CD4-positive, alpha-beta T cell treated with Interleukin-15 for 4 hours (primary cell): ENCODE data around the gene MTMR3.

Experiments used
- DNase-seq: peaks from one replicate; pipeline ENCODE4 v3.0.0-alpha.2; 2020; ENCODE audit warnings: low spot score

Gene MTMR3

DNA sequence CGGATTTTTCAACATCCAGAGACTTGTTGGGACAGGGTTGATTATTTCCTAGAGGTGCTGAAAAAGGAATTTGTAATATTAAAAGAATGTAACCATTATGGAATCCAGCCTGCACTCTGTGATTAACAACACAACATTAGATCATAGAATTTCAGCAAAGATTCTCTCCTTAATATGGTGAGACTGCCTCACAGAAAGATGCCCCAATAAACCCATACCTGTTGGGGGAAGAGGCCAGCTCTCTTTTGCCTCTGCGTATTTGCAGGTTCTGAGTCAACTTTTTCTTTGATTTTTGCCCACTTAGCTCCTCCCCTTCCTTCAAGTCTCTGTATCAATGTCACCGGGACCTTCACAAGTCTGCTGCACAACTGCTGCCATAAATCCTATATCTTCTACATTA is 12.4 kb upstream of the MTMR3 start:
- DNase-seq = peak; percentile 6

DNA sequence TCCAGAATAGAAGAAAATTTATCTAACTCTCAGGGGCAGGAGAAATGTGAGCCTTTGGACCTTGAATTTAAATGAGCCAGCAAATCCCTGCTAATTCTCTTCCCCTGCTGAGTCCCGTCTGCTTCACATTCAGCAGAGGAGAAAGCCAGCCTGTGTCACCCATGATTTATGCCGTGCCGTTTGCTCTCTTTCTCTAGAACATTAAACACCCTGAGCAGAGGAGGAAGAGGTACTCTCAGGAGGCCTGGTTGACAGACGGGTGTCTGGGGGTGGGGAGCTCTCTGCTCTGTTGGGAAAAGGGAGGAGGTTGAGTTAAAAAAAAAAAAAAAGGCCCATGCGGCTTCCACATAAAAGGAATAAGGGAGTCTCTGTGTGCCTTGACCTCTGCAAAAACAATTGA is 11.3 kb upstream of the MTMR3 start:
- DNase-seq = no peak

DNA sequence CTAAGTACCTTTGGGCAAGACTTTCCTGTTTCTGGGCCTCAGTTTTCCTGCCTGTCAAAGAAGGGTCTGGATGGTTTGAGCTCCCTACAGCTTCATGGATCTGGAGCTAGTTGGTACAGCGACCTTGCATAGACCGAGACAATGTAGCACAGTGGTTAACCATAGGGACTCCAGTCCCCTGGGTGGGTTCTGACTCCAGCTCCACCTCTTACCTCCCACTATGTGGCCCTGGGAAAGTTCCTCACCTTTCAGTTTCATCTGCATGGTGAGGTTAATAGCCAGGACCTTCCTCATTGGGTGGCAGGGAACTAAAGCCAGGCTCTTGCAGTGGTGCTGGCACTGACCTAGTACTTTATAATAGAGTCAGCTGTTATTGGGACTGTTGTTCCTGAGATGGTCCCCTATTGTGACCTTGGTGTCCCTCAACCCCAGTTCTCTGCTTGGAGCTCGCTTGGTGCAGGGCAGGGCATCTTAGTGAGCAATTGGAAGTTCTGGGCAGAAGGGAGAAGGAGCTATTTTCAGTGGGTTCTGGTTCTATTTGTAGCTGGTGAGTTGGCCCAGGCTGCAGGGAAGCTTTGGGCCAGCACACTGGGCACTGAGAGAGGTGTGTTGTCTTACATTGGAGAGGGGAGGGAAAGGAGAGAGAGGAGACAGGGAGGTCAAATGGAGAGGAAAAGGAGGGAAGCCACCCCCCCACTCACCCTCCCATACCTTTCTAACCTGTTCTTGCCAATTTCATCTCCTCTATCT is 10.7 kb upstream of the MTMR3 start:
- DNase-seq = no peak

DNA sequence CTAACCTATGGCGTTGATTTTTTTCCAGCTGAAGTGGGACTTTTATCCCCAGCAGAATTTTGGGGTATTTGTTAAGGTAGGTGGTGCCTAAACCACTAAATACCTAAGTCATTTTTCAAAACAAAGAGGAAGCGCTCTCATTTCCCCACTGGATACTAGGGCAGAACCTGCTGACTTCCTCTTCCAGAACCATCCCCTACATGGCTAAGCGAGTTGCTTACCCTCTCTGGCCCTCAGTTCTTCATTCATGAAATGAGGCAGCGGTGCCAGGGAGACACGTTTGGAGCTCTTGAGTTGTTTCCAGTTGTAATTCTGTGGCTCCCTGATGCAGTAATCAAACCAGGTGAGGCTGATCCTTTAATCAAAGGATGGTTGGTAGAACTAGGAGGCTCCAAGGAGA is 10.0 kb upstream of the MTMR3 start:
- DNase-seq = no peak

DNA sequence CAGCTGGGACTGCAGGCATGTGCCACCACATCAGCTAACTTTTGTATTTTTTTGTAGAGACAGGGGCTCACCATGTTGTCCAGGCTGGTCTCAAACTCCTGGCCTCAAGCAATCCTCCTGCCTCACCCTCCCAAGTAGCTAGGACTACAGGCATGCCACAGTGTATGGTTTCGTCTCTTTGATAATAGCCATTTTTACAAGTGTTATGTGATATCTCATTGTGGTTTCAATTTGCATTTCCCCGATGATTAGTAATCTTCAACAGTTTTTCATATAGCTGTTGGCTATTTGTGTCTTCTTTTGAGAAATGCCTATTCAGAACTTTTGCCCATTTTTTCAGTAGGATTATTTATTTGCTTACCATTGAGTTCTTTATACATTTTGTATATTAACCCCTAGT is 9.0 kb upstream of the MTMR3 start:
- no peak for DNase-seq

DNA sequence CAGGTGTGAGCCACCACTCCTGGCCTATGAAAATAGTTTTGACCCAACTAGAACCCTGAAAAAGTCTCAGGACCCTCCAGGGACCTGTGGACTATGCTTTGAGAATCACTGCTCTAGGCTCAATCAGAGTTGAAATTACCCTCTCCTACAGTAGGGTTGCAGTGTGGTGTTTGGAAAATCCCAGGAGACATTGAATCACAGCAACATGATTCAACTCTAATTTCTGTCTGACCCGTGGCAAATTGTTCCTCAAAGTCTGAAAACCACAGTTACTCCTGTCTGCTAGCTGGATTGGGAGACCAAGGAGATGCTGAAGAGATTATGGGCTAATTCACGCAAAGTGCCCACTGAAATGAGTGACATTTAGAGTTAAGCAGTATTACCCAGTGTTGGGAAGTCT is 5.4 kb upstream of the MTMR3 start:
- DNase-seq = no peak

DNA sequence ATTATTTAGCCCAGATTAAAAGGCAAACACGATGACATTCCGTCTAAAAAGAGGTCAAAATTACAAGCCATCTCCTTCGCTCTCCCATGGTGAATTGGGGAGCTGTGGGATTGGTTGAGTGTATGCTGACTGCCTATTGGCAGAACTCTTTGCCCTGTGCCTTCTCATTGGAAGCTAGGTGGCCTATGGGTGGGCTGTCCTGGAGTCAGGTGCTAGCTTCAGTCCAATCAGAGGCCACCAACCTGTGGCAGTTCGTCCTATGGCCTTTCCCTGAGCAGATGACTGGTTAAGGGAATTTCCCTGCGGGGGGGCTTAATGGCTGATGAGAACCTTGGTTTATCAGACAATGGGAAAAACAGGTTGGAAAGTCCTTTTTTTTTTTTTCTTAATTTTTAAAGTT is 3.2 kb upstream of the MTMR3 start:
- DNase-seq = no peak

DNA sequence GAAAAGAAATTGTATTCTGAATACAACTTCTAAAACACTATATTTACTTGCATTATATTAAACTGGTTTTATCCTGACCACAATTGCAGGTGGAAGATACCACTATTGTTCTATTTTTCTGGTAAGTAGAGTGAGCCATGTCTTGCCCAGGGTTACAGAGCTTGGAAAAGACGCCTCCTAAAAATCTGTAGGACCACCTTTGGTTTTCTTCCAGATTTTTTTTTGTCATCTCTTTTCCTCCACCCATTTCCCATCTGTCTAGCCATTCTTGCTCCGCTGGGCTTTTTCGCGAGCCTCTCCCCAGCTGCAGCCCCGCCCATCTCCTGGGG is 294 bp upstream of the MTMR3 start:
- DNase-seq = no peak

DNA sequence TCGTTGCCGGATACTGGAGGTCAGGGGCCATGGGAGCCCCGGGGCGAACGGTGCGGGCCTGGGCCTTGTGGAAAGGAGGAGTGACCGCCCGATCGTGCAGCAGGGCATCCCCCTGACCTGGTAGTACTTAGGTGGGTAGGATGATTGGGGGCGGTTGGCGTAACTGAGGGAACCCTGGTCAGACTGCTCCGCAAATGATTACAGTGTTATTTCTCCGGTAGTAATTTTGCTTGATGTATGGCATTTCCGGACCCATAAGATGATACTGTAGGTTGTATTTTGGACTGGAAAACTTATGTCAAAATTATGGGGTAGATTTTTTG is 762 bp downstream of the MTMR3 start:
- peak; percentile 3 for DNase-seq

DNA sequence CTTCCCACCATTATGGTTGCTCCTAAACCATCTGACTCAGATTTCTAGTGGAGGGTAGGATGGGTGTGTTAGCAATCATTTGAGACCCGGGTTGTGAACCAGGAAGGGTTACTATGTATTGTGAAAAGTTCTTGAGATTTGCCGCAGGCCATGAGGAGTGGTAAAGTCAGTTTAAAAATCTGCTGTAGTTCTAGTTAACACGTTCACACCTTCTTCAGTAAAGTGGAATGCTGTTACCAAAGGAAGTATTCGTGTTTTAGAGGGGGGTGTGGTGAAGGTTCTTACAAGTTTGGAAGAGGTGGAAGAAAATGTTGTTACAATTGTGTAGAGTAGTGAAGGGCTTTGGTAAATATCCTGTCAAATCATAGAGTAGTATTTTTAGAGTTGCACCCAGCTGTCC is 2.6 kb downstream of the MTMR3 start:
- DNase-seq = no peak

DNA sequence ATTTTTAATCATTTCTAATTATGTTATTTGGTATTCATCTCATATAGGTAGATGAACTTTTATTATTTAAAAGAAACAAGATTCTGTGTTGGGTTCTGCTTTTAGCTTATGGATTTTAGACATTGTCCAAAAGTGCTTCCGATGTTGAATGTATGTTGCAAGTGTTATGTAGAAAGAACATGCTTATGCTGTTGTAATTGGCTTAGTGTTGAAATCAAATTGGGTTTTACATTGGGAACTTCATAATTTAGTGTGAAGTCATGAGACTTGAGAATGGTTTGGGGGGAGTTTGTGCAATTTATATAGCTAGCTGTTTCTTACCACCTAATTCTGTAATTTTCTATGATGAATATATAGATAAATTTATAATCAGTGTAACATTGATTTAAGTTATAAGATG is 3.6 kb downstream of the MTMR3 start:
- DNase-seq = no peak

DNA sequence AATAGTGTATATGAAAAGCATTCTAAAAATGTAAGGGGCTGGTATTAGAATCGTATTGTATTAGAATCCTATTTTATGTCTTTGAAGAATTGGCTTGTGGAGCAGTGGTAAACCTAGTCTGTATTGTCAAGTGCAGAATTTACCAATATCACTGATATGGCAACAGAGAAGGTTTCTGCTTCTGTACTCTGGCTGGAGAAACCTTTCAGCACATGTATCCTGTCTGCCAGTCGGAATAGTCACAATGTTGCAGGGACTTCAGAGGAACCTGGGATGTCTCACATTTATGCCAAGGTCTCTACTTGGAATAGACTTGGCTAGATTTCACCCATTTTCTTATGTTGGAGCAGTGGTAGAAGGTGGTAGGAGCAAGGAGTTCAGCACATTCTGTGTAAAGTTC is 4.4 kb downstream of the MTMR3 start:
- no peak for DNase-seq

DNA sequence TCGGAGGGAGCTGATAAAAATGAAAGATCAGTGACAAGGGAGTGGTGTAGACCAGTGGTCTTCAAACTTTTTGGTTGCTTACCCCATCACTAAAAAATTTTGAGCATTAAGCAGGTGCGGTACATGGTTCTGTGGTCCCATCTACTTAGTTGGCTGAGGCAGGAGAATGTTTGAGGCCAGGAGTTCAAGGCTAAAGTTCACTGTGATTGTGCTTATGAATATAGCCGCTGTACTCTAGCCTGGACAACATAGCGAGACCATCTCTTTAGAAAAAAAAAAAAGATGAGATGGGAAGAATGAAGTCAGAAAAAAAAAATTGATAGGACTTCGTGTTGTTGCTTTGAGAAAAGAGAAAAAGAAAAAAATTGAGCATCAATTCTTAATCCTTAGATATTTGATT is 7.8 kb downstream of the MTMR3 start:
- DNase-seq = no peak

DNA sequence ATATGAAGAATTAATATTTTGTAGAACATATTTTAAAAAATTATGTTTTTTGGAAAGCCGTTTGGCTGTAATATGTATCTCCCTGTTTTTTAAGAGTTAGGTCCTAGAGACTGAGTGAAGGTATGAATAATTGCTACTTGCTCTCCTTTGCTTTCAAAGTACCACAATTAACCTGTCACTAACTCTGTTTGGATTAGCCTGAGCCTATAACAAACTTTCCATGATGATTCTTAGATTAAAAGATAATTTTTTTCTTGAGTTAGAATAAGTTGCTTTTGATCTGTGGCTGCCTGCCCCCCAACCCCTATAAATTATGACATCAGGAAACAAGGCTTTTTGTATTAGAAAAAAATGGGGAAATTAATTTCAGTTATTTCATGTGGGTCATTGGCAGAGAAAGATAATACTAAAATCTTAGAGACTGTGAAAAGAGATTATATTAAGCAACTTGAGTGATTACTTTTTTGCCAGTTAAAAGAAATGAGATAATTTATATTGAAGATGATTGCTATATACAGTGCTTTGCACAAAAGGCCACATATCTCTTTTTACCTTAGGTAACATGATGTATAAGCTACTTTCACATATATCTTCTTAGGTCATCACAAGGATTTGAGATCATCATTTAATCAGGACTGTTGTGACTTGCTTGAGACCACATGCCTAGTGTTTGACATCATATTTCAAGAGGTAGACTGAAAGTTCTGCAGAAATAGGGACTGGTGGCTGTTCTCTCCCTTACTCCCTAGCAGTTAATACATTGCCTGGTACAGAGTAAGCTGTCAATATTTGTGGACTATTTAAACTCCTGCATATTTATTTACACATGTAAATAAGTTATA is 9.6 kb downstream of the MTMR3 start:
- no peak for DNase-seq

DNA sequence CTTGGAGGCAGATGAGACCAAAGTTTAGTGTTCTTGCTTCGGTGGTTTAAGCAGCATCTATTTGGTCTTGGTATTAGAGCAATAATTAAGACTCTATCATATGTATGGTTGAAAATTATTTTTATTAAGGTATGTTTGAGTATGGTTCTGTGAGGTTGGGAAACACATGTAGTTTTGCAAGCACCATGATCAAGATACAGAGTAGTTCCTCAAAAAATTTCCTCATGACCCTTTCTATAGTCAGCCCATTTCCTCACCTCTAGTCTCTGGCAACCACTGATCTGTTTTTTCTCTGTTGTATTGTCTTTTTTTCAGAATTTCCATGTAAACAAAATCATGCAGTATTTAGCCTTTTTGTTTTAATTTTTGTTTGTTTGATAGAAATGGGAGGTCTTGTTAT is 18.4 kb downstream of the MTMR3 start:
- no peak for DNase-seq

DNA sequence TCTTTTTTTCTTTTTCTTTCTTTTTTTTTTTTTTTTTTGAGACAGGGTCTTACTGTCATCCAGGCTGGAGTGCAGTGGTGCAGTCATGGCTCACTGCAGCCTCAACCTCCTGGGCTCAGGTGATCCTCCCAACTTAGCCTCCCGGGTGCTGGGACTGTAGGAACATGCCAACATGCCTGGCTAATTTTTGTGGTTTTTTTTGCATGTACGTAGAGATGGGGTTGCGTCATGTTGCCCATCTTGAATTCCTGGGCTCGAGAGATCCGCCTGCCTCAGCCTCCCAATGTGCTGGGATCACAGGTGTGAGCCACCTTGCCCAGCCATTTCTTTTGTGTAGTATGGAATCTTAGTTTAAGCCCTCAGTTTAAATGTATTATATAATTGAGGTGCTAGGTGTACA is 20.4 kb downstream of the MTMR3 start:
- DNase-seq = no peak

DNA sequence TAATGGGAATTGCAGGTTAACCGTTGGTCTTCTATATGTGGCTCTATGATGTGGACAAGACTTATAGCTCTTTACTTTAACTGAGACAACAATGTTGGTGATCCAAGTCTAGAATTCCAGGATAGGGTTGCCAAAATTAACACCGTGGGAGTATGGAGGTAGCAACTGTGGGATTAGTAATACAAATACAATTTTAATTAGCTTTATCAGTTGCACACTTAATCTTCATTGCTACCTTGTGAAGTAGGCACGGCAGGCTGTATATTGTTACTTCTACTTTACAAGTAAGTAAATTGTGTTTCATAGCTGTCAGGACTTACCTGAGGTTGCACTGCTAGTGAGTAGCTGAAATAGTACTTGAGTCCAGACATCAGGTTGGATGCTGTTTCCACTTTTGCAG is 21.0 kb downstream of the MTMR3 start:
- DNase-seq = no peak

DNA sequence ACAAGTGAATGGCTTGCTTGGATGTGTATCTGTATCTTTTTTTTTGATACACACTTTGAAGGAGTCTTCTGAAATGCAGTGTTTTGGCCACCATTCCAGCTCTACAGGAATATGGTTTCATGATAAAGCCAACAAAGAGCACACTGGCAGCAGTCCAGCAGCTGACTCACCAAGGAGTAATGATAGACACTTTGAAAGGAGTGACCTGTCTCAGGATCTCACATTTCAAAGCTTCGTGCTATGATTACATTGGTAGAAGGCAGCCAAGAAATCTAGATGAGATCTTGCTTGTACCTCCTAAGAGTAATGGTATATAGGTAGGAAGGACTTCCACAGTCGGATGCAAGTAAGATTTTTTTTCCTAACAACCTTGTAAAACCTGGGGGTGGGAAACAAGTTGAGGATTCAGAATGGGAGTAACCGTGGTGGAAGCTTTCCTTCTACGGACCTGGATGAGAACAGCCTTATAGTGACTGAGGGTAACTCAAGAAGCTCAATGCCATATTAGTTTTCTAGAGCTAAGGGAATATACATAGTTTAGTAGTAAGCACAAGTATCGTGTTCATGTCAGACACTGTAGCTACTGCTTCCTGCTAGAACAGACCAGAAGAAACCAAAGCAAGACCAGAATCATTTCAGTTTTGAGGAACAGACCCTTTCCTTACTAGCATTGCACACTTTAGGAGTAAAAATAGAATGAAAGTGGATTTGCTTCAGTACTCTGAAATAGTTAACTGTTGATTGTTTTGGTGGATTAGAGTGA is 25.0 kb downstream of the MTMR3 start:
- peak; percentile 19 for DNase-seq

DNA sequence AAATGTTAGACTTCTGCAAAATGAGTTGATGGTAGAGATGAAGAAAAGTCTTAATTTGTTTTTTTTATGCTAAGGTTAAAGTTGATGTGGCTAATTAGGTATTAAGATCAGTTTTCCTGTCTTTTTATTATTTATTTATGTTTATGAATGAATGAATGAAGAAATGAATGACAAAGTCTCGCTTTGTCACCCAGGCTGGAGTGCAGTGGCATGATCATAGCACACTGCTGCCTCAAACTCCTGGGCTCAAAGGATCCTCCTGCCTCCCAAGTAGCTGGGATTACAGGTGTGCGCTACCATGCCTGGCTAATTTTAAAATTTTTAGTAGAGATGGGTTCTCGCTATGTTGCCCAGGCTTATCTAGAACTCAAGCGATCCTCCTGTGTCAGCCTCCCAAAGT is 29.2 kb downstream of the MTMR3 start:
- no peak for DNase-seq

DNA sequence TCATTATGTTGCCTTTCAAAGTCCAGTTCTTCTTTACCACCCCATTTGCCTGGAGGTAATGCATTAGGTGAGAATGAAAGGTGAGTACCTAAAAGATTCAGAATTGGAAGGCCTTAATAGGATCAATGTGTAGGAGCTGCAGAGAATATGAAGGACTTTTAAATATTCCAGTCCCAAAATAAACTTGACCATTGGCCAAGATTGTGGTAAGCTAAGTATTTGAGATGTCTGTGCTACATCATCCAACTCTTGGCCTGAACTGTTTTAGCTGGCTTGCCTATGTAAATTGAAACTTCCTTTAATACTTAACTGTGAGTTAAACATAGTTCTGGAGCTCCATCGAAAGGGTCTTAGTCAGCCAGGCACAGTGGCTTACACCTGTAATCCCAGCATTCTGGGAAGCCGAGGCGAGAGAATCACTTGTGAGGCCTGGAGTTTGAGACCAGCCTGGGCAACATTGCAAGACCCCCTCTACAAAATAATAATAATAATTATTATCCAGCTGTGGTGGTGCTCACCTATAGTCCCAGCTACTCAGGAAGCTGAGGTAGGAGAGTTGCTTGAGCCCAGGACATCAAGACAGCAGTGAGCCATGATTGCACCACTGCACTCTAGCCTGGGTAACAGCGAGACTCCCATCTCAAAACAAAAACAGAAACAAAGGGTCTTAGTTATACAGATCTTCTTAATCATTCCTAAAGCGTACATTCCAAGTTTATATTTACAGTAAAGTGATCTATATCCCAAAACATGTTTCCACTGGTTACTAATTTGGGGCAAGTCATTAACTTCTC is 29.8 kb downstream of the MTMR3 start:
- no peak for DNase-seq

DNA sequence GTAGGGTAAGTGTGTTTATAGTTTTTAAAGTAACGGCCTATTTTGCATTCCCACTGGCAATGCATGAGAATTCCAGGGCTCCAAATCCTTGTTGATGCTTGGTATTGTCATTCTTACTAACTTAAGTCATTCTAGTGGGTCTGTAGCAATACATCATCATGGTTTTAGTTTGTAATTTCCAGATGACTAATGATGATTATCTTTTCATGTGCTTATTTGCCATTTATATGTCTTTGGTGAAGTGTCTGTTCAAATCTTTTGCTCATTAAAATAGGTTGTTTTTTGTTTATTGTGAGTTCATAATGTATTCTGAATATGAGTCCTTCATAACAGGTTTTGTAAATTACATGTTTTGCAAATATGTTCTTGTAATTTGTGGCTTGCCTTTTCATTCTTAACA is 31.2 kb downstream of the MTMR3 start:
- DNase-seq = no peak

DNA sequence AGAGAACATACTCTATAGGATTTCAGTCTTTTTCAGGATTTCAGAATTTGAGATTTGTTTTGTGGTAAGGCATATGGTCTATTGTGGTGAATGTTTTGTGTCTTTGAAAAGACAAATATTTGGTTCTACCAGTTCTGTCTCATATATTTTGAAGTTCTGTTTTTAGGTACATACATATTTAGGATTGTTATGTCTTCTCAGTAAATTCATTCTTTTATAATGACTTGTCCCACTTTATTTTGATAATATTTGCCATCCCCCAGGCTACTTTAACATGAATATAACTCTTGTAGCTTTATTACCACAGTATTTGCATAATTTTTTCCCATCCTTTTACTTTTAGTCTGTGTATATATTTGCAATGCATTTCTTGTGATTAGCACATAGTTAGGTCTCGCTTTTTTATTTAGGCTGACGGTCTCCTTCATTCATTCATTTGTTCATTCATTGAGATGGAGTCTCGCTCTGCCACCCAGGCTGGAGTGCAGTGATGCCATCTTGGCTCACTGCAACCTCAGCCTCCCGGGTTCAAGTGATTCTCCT is 32.1 kb downstream of the MTMR3 start:
- DNase-seq = no peak
